AG04449 (cell line): ENCODE results near the gene SCN8A.
"Not testable (repeated sequence)": the region's sequence is repeated elsewhere in the genome, so short reads cannot be mapped to it uniquely, and the experiment has no call there.

ENCODE experiments used
- CTCF ChIA-PET: fragments of 350-600 bp; formaldehyde crosslinking; extraction: SDS; loops from one replicate; lab custom pipeline; 2021; ENCODE audit warnings: antibody characterized with exemption; lab: Yijun Ruan, JAX
- POLR2A ChIA-PET: fragments of 400-600, 350-600 bp; formaldehyde crosslinking; extraction: SDS; loops from one replicate; lab custom pipeline; 2020; ENCODE audit warnings: antibody characterized with exemption, inconsistent platforms; lab: Yijun Ruan, JAX
- DNase-seq: peaks from one replicate; pipeline ENCODE4 v3.0.0-alpha.2; 2010; ENCODE audit warnings: low read depth, low spot score
- H3K4me3 ChIP-seq: 2 replicates; pipeline ENCODE4 v1.5.1; 2011; ENCODE audit warnings: low read depth, mild to moderate bottlenecking, control low read depth, low read length
- TF ChIP-seq, protein P1 (sequence below): IDR thresholded peaks from one replicate; pipeline ENCODE4 v1.5.1; 2011; ENCODE audit warnings: mild to moderate bottlenecking, moderate library complexity, low read length, control low read depth, inconsistent platforms; ENCODE audit not compliant: insufficient read depth; ENCODE audit errors: missing control alignments

SCN8A gene

DNA sequence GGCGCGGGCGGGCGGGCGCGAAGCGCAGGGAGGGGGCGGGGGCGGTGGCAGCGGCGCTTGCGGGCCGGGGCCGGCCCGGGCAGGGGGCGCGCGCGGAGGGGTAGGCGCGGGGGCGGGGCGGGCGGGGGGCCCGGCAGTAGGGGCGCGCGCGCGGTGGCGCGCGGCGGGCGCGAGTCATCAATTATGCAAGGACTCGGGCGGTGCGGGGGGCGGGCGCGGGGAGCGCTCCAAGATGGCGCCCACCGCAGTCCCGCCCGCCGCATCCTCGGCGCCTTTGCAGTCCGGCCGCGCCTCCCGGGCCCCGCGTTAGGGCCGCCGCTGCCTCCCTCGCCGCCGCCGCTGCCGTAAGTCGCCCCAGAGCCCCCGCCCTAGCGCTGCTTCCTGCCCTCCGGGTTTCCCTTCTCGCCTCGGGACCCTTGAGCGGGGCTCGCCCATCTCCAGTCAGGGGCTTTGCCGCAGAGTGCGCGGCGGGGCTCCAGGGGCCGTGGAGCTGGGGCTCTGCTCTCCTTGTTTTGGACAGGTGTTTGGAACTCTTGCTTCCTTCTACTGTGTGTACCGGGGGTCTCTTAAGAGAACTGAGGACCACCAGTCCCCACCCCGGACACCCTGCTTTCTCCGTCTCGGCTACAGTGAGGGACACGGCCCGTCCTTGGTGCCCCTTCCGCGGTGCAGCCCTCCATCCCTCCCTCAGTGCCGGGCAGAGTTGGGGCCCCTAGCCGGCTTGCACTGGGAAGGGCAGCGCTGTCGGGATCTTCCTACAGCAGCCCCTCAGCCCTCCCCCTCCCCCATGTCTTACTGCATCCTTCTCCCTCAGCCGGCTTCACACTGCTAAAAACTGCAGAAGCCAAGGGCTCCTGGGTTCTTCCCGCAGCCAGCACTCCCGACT, at the start of gene SCN8A:
TSS of gene SCN8A (plus strand) at position 218 of the 886 bp plus-strand sequence. CDS start 71,585 bp downstream, outside the sequence.
- POLR2A ChIA-PET: interaction anchor here (0.9 to 1.7 kb wide), 4 partner anchors 29 to 230 kb away, joined by 4 to 6 read pairs (median 6); no protein-coding TSS in a partner anchor
- TF ChIP-seq, protein P1, sequence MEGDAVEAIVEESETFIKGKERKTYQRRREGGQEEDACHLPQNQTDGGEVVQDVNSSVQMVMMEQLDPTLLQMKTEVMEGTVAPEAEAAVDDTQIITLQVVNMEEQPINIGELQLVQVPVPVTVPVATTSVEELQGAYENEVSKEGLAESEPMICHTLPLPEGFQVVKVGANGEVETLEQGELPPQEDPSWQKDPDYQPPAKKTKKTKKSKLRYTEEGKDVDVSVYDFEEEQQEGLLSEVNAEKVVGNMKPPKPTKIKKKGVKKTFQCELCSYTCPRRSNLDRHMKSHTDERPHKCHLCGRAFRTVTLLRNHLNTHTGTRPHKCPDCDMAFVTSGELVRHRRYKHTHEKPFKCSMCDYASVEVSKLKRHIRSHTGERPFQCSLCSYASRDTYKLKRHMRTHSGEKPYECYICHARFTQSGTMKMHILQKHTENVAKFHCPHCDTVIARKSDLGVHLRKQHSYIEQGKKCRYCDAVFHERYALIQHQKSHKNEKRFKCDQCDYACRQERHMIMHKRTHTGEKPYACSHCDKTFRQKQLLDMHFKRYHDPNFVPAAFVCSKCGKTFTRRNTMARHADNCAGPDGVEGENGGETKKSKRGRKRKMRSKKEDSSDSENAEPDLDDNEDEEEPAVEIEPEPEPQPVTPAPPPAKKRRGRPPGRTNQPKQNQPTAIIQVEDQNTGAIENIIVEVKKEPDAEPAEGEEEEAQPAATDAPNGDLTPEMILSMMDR: no peak
- peak within 1 kb of the TSS; percentile 90 for H3K4me3 ChIP-seq
- no peak for DNase-seq
- CTCF ChIA-PET: interaction anchor here (0.8 to 2.0 kb wide), 12 partner anchors 10 to 103 kb away, joined by 3 to 8 read pairs (median 3); no protein-coding TSS in a partner anchor

GRCh38 chr12:51546097-51546496, 44.9 kb upstream of the SCN8A start:
- ChIA-PET CTCF (interaction anchor here (5.1 kb wide), 1 partner anchor 14 kb away, joined by 36 read pairs; no protein-coding TSS in a partner anchor), POLR2A (no interaction called here)
- no peak for DNase-seq
- H3K4me3 ChIP-seq: no peak overlapping the region
- TF ChIP-seq, protein P1: no peak

DNA sequence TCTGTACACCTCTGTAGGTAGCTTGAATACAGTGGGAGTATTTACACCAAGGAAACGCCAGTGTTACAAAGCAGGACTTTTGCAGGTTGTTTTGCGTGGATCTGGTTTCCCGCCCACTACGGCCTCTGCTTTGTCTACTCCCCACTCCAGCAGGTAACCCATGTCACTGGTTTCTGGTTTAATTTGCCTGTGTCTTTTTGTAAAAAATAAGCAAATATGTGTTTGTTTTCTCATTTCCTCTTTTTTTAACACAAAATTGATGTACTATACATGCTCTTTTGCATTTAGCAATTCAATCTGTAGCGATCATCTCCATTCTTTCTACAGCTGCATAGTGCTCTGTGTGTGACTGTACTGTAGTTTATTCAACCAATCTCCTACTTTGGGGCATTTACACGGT, 43.4 kb upstream of the SCN8A start:
- no peak for DNase-seq
- POLR2A ChIA-PET: no interaction called here
- no peak overlapping the region for H3K4me3 ChIP-seq
- TF ChIP-seq, protein P1: no peak
- CTCF ChIA-PET: interaction anchor here (0.9 to 5.1 kb wide), 2 partner anchors 15 to 132 kb away, joined by 3 to 36 read pairs; no protein-coding TSS in a partner anchor

- CTCF ChIA-PET: interaction anchor here (5.1 kb wide), 1 partner anchor 16 kb away, joined by 36 read pairs; no protein-coding TSS in a partner anchor
- POLR2A ChIA-PET: no interaction called here
- no peak for DNase-seq
- no peak overlapping the region for H3K4me3 ChIP-seq
- TF ChIP-seq, protein P1: no peak
These were observed 42.8 kb upstream of the SCN8A start for GRCh38 chr12:51548241-51548640.

DNA sequence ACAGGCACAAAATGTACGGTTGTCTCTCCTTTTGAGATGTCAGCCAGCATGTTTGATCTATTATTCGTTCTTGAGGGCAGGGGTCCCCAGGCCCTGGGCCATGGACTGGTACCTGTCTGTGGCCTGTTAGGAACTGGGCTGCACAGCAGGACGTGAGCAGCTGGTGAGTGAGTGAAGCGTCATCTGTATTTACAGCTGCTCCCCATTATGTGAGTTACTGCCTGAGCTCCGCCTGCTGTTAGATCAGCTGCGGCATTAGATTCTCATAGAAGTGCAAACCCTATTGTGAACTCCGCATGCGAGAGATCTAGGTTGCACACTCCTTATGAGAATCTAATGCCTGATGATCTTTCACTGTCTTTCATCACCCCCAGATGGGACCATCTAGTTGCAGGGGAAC, 41.4 kb upstream of the SCN8A start:
- TF ChIP-seq, protein P1: no peak
- peak; percentile 7 for DNase-seq
- H3K4me3 ChIP-seq: no peak overlapping the region
- POLR2A ChIA-PET: no interaction called here
- CTCF ChIA-PET: interaction anchor here (1.6 to 5.1 kb wide), 3 partner anchors 8 to 17 kb away, joined by 6 to 36 read pairs (median 8); no protein-coding TSS in a partner anchor

DNA sequence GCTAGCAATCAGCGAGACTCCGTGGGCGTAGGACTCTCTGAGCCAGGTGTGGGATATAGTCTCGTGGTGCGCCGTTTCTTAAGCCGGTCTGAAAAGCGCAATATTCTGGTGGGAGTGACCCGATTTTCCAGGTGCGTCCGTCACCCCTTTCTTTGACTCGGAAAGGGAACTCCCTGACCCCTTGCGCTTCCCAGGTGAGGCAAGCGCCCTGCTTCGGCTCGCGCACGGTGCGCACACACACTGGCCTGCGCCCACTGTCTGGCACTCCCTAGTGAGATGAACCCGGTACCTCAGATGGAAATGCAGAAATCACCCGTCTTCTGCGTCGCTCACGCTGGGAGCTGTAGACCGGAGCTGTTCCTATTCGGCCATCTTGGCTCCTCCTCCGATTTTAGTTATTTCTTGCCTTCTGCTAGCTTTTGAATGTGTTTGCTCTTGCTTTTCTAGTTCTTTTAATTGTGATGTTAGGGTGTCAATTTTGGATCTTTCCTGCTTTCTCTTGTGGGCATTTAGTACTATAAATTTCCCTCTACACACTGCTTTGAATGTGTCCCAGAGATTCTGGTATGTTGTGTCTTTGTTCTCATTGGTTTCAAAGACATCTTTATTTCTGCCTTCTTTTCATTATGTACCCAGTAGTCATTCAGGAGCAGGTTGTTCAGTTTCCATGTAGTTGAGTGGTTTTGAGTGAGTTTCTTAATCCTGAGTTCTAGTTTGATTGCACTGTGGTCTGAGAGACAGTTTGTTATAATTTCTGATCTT, 22.6 kb upstream of the SCN8A start:
- CTCF ChIA-PET, H3K4me3 ChIP-seq, POLR2A ChIA-PET, DNase-seq: not testable (repeated sequence)
